Hepatocyte (in vitro differentiated cells): ENCODE results near the gene CRX.

Source experiments
- CTCF ChIP-seq: fragments of 200-600 bp; sonication (generic); IDR thresholded peaks from 2 replicates; pipeline ENCODE4 v1.5.1; 2016; ENCODE audit warnings: antibody characterized with exemption, mild to moderate bottlenecking; ENCODE audit not compliant: poor library complexity
- EZH2 ChIP-seq: fragments of 200-600 bp; sonication (generic); IDR thresholded peaks from 2 replicates; pipeline ENCODE4 v1.6.1; 2016; ENCODE audit warnings: antibody characterized with exemption, mild to moderate bottlenecking, borderline replicate concordance
- EZH2phosphoT487 ChIP-seq: fragments of 200-600 bp; sonication (generic); IDR thresholded peaks from one replicate; pipeline ENCODE4 v1.6.1; 2018; ENCODE audit warnings: antibody characterized with exemption, mild to moderate bottlenecking, low read depth, moderate library complexity; ENCODE audit not compliant: unreplicated experiment, severe bottlenecking

DNA sequence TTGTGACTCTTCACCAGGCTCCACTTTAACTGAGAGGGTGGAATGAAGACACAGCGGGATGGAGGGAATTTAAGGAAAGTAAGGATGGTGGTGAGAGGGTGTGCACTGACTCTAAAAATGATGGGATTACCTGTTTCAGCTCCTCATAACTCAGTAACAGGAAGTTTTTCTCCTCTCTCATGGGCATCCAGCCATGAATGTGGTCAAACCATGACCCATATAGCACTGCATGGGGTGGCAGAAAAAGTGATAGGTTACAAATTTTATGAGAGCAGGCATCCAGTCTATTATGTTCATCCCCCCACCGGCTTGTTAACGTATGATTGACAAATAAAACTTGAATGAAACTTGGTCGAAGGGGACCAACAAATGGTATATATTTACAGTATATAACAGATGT is 57.2 kb downstream of the CRX start:
- TF ChIP-seq CTCF (no peak), EZH2 (no peak), EZH2phosphoT487 (no peak)
